ENCODE results near the gene PHYKPL.

PHYKPL gene

DNA sequence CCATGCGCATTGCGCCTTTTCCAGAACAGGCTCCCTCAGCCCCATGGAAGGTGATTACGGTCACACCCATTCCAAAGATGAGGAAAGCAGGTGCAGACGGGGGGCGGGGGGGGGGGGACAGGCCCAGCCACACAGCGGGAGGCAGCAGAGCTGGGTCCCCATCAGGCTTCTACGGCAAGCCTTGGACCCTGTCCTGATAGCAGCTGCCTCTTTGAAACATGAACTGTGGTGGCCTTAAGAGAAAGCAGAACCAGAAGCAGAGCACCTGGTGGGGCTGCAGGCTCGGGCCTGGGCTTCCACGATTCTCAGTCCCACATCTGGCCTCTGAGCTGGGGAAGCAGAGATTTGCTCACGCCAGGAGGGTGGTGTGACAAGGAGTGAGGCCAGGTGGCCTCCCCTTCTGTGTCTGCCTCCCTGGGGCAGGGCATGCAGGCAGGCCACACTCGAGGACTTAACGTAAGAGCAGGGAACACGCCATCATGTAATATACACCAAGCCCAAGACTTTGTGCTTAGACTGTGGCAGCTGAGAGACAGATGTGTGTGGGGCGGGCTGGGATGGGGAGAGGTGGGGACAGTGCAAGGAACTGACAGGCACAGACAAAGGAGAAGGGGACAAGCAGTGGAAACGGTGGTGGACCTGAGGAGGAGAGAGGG, 14.2 kb upstream of the PHYKPL start:
- TF ChIP-seq TAF1 (IDR thresholded peaks at IDR 0.05; ENCODE audit: borderline replicate concordance, insufficient read depth, low read length) (no peak), POLR2AphosphoS5 (IDR thresholded peaks at IDR 0.05; ENCODE audit: low read depth, low read length) (no peak), SIN3A (IDR thresholded peaks at IDR 0.05; ENCODE audit: borderline replicate concordance, insufficient read depth, low read length) (no peak), FOXP2 (optimal IDR thresholded peaks at IDR 0.05; ENCODE audit: borderline replicate concordance, extremely low read depth, extremely low read length, insufficient read depth) (no peak)
- TF ChIP-seq, protein P1, sequence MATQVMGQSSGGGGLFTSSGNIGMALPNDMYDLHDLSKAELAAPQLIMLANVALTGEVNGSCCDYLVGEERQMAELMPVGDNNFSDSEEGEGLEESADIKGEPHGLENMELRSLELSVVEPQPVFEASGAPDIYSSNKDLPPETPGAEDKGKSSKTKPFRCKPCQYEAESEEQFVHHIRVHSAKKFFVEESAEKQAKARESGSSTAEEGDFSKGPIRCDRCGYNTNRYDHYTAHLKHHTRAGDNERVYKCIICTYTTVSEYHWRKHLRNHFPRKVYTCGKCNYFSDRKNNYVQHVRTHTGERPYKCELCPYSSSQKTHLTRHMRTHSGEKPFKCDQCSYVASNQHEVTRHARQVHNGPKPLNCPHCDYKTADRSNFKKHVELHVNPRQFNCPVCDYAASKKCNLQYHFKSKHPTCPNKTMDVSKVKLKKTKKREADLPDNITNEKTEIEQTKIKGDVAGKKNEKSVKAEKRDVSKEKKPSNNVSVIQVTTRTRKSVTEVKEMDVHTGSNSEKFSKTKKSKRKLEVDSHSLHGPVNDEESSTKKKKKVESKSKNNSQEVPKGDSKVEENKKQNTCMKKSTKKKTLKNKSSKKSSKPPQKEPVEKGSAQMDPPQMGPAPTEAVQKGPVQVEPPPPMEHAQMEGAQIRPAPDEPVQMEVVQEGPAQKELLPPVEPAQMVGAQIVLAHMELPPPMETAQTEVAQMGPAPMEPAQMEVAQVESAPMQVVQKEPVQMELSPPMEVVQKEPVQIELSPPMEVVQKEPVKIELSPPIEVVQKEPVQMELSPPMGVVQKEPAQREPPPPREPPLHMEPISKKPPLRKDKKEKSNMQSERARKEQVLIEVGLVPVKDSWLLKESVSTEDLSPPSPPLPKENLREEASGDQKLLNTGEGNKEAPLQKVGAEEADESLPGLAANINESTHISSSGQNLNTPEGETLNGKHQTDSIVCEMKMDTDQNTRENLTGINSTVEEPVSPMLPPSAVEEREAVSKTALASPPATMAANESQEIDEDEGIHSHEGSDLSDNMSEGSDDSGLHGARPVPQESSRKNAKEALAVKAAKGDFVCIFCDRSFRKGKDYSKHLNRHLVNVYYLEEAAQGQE (IDR thresholded peaks at IDR 0.05; ENCODE audit: insufficient read depth in 1 of 2, low read depth in 2 of 2, low read length in 2 of 2): no peak

GRCh38 chr5:178245389-178245788, 12.8 kb upstream of the PHYKPL start:
- no peak for TF ChIP-seq SIN3A (IDR thresholded peaks at IDR 0.05; ENCODE audit: borderline replicate concordance, insufficient read depth, low read length)
- TF ChIP-seq, protein P1 (IDR thresholded peaks at IDR 0.05; ENCODE audit: insufficient read depth in 1 of 2, low read depth in 2 of 2, low read length in 2 of 2): no peak
- TF ChIP-seq POLR2AphosphoS5 (IDR thresholded peaks at IDR 0.05; ENCODE audit: low read depth, low read length): no peak
- TF ChIP-seq TAF1 (IDR thresholded peaks at IDR 0.05; ENCODE audit: borderline replicate concordance, insufficient read depth, low read length): no peak
- TF ChIP-seq FOXP2 (optimal IDR thresholded peaks at IDR 0.05; ENCODE audit: borderline replicate concordance, extremely low read depth, extremely low read length, insufficient read depth): no peak

GRCh38 chr5:178244576-178244975, 12.0 kb upstream of the PHYKPL start:
- no peak for TF ChIP-seq TAF1 (IDR thresholded peaks at IDR 0.05; ENCODE audit: borderline replicate concordance, insufficient read depth, low read length)
- no peak for TF ChIP-seq SIN3A (IDR thresholded peaks at IDR 0.05; ENCODE audit: borderline replicate concordance, insufficient read depth, low read length)
- TF ChIP-seq FOXP2 (optimal IDR thresholded peaks at IDR 0.05; ENCODE audit: borderline replicate concordance, extremely low read depth, extremely low read length, insufficient read depth): no peak
- TF ChIP-seq, protein P1 (IDR thresholded peaks at IDR 0.05; ENCODE audit: insufficient read depth in 1 of 2, low read depth in 2 of 2, low read length in 2 of 2): no peak
- TF ChIP-seq POLR2AphosphoS5 (IDR thresholded peaks at IDR 0.05; ENCODE audit: low read depth, low read length): no peak

DNA sequence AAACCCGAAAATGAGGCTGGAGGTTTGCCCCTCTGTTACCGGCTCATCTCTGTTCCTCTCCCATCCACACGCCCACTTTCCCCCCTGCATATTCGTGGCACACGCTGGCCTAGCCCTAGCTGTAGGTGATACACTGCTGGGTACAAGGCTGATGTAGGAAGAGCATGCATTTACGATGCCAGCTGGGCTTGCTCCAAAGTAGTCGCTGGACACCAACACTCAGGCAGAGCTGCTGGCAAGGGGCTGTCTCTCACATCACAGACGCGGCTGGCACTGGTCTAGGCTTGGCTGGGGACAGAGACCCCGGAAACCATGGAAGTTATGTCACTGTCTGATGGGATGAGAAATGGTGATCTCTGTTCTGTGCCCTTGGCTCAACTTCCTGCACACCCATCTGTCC, 9.8 kb upstream of the PHYKPL start:
- no peak for TF ChIP-seq POLR2AphosphoS5 (IDR thresholded peaks at IDR 0.05; ENCODE audit: low read depth, low read length)
- TF ChIP-seq, protein P1 (IDR thresholded peaks at IDR 0.05; ENCODE audit: insufficient read depth in 1 of 2, low read depth in 2 of 2, low read length in 2 of 2): no peak

All from PFSK-1 (cell line).